Esophagus muscularis mucosa (tissue), 4 donors: ENCODE data around the gene MAPKAP1. TPM values are rescaled to one million over a fixed set of nuclear protein-coding genes. Genes with fewer than 3 reads are reported as not detected.

Experiments used
- DNase-seq: peaks from one replicate; pipeline ENCODE4 v3.0.0-alpha.2; 2017; ENCODE audit errors: extremely low spot score
- H3K27ac ChIP-seq, 4 donors: fragments of 200-600 bp; sonication (generic); replicated peaks in 1 of 4; 1 replicate in 3 of 4; 2 replicates in 1 of 4; pipeline ENCODE4 v1.5.1; 2016 to 2019; ENCODE audit warnings: mild to moderate bottlenecking in 1 of 4
- H3K27me3 ChIP-seq, 4 donors: fragments of 200-600 bp; sonication (generic); one replicate each; pipeline versions ENCODE4 v1.5.1 to v1.6.0; 2016 to 2019
- H3K36me3 ChIP-seq, 4 donors: fragments of 200-600 bp; sonication (generic); one replicate each; pipeline ENCODE4 v1.5.1; 2016 to 2019
- H3K4me1 ChIP-seq, 4 donors: fragments of 200-600 bp; sonication (generic); one replicate each; pipeline ENCODE4 v1.5.1; 2016 to 2019
- H3K4me3 ChIP-seq, 4 donors: fragments of 200-600 bp; sonication (generic); 1 replicate in 2 of 4; 2 replicates in 2 of 4; pipeline ENCODE4 v1.5.1; 2016 to 2019; ENCODE audit warnings: mild to moderate bottlenecking in 4 of 4, moderate library complexity in 1 of 4
- H3K9me3 ChIP-seq, 4 donors: fragments of 200-600 bp; sonication (generic); 1 replicate in 3 of 4; 2 replicates in 1 of 4; pipeline ENCODE4 v1.5.1; 2016 to 2019
- EP300 ChIP-seq: sonication (generic); formaldehyde crosslinking; IDR thresholded peaks from one replicate; pipeline ENCODE4 v1.6.1; 2017; ENCODE audit warnings: antibody characterized with exemption
- POLR2A ChIP-seq: fragments of 450-650 bp; IDR thresholded peaks from one replicate; pipeline ENCODE4 v1.6.1; 2017; ENCODE audit warnings: antibody characterized with exemption, moderate library complexity, mild to moderate bottlenecking, low read depth
- POLR2AphosphoS5 ChIP-seq, 2 donors: sonication (generic); formaldehyde crosslinking; IDR thresholded peaks; one replicate each; pipeline ENCODE4 v1.6.1; 2017; ENCODE audit warnings: antibody characterized with exemption in 2 of 2
- WGBS: methylation state at CpG from one replicate; pipeline ENCODE4 v1.1.5; 2018; 5-methylcytosine and 5-hydroxymethylcytosine counted together
- intact Hi-C: fragments of 100-400 bp; cut with DNase I; formaldehyde crosslinking; loops from one replicate; pipeline ENCODE4 v1.15.1; 2023
- total RNA-seq, 4 donors: library from RNA; depleted of rRNA; stranded (reverse); fragments of >200 nt; gene quantifications; one replicate each; pipeline versions ENCODE4 v1.1.0 to v1.2.1, GENCODE V29; 2016
- TF ChIP-seq, protein P1 (sequence below), 3 experiments: fragments of 200-600 bp in 2 of 3; fragments of 450-650 bp in 1 of 3; sonication (generic) in 2 of 3; IDR thresholded peaks; one replicate each; pipeline ENCODE4 v1.5.1; 2017 to 2019; ENCODE audit warnings: antibody characterized with exemption in 3 of 3, mild to moderate bottlenecking in 2 of 3, moderate library complexity in 1 of 3

The MAPKAP1 gene
- total RNA-seq, 4 donors from 2014 or later: 84.3 to 103 (median 93.4) TPM

DNA sequence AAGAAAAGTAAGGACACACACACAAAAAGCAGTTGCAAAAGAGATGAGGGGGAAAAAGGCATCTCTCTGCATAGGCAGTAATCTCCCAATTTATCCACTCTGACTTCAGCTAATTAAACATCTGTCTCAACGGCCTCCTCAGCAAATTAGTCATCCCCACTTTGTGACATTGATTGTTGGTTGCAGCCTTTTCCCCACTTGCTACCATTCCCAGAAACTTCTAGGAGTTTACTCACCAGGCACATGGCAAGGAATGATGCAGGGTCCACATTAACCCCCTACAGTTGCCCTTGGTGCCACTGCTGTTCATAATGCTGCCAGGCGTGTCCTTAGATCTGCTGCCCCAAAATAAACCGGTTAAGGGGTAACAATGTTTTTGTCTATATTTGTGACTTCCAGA lies 174.6 kb downstream of the MAPKAP1 start:
- peaks cover 7 to 22% (median 17%) of the 10 kb centered on the region in 4 donors for H3K4me1 ChIP-seq
- whole genome bisulfite sequencing: 86% methylated on average over 3 of the region's 3 CpGs
- intact Hi-C loops: no loop called here

DNA sequence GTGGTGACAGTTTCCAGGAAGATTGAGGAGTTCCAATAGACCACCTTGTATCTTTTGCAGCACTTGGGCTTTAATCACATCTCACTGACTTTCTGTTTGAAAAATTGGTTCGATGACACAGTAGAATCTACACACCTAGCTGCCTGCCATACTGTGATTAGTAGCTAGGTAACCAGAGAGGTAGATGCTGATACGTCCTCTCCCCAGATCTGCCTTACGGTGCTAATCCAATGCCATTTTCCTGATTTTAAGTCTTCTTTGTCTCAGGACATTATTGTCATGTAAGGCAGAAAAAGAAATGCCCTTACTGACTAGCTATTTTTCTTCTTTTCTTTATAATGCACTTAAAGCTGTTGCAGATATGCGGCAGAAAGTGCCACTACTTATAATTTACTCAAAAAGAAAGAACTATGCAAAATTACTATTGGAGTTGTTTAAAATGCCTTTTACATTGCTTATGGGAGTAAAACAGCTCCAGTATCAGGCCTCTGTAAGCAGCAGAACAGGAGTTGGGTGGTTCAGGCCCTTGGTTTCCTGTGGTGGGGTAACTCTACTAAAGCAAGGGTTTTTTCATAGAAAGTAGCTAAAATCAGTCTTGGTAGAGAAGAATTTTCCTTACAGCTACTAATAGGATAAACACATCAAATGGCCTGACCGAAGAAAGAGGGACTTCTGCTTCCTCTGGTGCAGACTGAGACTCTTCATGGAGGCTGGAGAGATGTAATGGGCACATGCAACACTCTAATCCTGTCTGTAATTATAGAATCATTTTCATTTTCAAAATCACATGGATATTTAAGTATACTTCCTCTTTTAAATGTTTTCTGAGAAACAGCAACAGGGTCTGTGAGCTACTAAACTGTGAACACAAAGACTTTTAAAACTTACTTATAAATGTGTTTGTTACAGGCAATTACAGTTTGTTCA lies 177.2 kb downstream of the MAPKAP1 start:
- WGBS: 88% methylated on average over 5 of the region's 5 CpGs
- intact Hi-C loops: no loop called here
- DNase-seq: peak; percentile 14
- no peak for TF ChIP-seq EP300
- TF ChIP-seq, protein P1, sequence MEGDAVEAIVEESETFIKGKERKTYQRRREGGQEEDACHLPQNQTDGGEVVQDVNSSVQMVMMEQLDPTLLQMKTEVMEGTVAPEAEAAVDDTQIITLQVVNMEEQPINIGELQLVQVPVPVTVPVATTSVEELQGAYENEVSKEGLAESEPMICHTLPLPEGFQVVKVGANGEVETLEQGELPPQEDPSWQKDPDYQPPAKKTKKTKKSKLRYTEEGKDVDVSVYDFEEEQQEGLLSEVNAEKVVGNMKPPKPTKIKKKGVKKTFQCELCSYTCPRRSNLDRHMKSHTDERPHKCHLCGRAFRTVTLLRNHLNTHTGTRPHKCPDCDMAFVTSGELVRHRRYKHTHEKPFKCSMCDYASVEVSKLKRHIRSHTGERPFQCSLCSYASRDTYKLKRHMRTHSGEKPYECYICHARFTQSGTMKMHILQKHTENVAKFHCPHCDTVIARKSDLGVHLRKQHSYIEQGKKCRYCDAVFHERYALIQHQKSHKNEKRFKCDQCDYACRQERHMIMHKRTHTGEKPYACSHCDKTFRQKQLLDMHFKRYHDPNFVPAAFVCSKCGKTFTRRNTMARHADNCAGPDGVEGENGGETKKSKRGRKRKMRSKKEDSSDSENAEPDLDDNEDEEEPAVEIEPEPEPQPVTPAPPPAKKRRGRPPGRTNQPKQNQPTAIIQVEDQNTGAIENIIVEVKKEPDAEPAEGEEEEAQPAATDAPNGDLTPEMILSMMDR (IDR thresholded peaks at IDR 0.05): no peak
- no peak for TF ChIP-seq POLR2AphosphoS5 (IDR thresholded peaks at IDR 0.05)
- TF ChIP-seq POLR2A: no peak
- Histone ChIP-seq H3K9me3 (no peaks in the 10 kb centered on the region), H3K4me1 (peaks cover 0 to 17% (median 14%) of the 10 kb centered on the region in 4 donors), H3K27ac (no peak overlapping the region), H3K27me3 (no peaks in the 10 kb centered on the region), H3K36me3 (no peaks in the 10 kb centered on the region), H3K4me3 (no peak overlapping the region)

More for the DNA sequence above, 174.6 kb downstream of the MAPKAP1 start:
- DNase-seq: peak; percentile 8
- no peaks in the 10 kb centered on the region for H3K27me3 ChIP-seq
- TF ChIP-seq, protein P1 (IDR thresholded peaks at IDR 0.05): no peak
- TF ChIP-seq EP300: no peak
- TF ChIP-seq POLR2A: no peak
- TF ChIP-seq POLR2AphosphoS5 (IDR thresholded peaks at IDR 0.05): no peak
- H3K27ac ChIP-seq: no peak overlapping the region
- H3K4me3 ChIP-seq: no peak overlapping the region
- H3K9me3 ChIP-seq: no peaks in the 10 kb centered on the region
- H3K36me3 ChIP-seq: no peaks in the 10 kb centered on the region

DNA sequence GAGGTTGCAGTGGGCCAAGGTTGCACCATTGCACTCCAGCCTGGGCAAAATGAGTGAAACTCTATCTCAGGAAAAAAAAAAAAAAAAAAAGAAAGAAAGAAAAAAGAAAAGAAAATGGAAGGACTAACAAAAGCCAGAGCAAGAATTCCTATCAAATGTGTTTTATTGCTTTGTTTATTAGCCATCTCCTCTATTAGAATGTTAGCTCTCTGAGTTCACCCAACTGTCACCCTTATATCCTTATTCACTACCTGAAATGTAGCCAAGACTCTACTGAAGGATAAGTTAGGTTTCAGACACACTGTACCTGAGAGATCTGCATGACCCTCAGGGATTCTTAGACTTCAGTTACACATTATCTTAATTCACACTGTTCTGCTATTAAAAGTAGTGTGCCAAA lies 177.9 kb downstream of the MAPKAP1 start:
- peak; percentile 3 for DNase-seq
- Histone ChIP-seq H3K4me1 (peaks cover 0 to 20% (median 14%) of the 10 kb centered on the region in 4 donors), H3K36me3 (no peaks in the 10 kb centered on the region), H3K9me3 (no peaks in the 10 kb centered on the region), H3K27me3 (no peaks in the 10 kb centered on the region), H3K4me3 (no peak overlapping the region), H3K27ac (no peak overlapping the region)
- TF ChIP-seq, protein P1 (IDR thresholded peaks at IDR 0.05): no peak
- no peak for TF ChIP-seq POLR2AphosphoS5 (IDR thresholded peaks at IDR 0.05)
- TF ChIP-seq POLR2A: no peak
- no peak for TF ChIP-seq EP300
- intact Hi-C loops: no loop called here

DNA sequence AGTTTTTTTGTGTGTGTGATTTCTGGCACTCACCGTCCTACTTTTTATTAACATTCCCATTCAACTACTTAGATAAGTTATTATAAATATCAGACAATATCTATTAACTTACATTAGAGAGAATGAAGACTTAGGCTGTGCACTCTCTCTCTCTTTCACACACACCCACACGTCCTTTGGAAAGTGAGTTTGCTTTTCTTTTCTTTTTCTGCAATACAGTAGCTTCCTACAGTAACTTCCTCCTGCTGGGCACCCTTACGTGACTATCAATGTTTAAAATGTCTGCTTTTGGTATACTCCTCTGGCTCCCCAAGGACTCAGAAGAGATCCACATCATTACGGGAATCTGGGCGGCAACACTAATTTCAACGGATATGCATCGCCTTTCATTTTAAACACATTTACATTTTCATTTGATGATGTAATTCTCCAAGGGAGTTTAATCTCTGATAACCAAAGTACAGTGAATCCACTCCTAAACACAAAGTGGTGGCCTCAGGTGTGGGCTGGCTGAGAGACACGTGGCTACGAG lies 179.5 kb downstream of the MAPKAP1 start:
- no peak for DNase-seq
- Histone ChIP-seq H3K4me3 (no peak overlapping the region), H3K27ac (no peak overlapping the region), H3K27me3 (no peaks in the 10 kb centered on the region), H3K9me3 (no peaks in the 10 kb centered on the region), H3K4me1 (peaks cover 0 to 18% (median 15%) of the 10 kb centered on the region in 4 donors), H3K36me3 (no peaks in the 10 kb centered on the region)
- no peak for TF ChIP-seq POLR2A
- TF ChIP-seq, protein P1 (IDR thresholded peaks at IDR 0.05): no peak
- TF ChIP-seq EP300: no peak
- TF ChIP-seq POLR2AphosphoS5 (IDR thresholded peaks at IDR 0.05): no peak
- WGBS: 91% methylated on average over 9 of the region's 9 CpGs
- intact Hi-C loops: no loop called here
